ENCODE data around the gene USPL1. TPM values are rescaled to one million over a fixed set of nuclear protein-coding genes. Genes with fewer than 3 reads are reported as not detected.

USPL1 gene
- total RNA-seq, 4 donors from 2014 or later: 14.2 to 18.4 (median 15.6) TPM

GRCh38 chr13:30624630-30625029 is 6.9 kb downstream of the USPL1 start:
- in situ Hi-C loops (cut with MboI; ENCODE audit: low sequenced_read_pairs in 4 of 4) (loop anchor here in 1 of 4 donors (25.0 kb wide), 1 partner anchor 538 kb away; the partner anchor contains the start of gene HSPH1), intact Hi-C loops (cut with DNase I; ENCODE audit: low total_unique reads) (no loop called here)
- H3K27ac ChIP-seq: no peak overlapping the region
- H3K4me3 ChIP-seq: no peak overlapping the region
- H3K36me3 ChIP-seq: peaks cover 0 to 16% of the 10 kb centered on the region in 2 donors
- TF ChIP-seq, protein P1, sequence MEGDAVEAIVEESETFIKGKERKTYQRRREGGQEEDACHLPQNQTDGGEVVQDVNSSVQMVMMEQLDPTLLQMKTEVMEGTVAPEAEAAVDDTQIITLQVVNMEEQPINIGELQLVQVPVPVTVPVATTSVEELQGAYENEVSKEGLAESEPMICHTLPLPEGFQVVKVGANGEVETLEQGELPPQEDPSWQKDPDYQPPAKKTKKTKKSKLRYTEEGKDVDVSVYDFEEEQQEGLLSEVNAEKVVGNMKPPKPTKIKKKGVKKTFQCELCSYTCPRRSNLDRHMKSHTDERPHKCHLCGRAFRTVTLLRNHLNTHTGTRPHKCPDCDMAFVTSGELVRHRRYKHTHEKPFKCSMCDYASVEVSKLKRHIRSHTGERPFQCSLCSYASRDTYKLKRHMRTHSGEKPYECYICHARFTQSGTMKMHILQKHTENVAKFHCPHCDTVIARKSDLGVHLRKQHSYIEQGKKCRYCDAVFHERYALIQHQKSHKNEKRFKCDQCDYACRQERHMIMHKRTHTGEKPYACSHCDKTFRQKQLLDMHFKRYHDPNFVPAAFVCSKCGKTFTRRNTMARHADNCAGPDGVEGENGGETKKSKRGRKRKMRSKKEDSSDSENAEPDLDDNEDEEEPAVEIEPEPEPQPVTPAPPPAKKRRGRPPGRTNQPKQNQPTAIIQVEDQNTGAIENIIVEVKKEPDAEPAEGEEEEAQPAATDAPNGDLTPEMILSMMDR (IDR thresholded peaks at IDR 0.05 in 4 of 5, conservative IDR thresholded peaks at IDR 0.05 in 1 of 5): no peak
- TF ChIP-seq POLR2A (IDR thresholded peaks at IDR 0.05): no peak
- ATAC-seq (no peak), DNase-seq (no peak)
- no peaks in the 10 kb centered on the region for H3K9me3 ChIP-seq
- H3K27me3 ChIP-seq: no peaks in the 10 kb centered on the region
- peaks cover 15 to 21% of the 10 kb centered on the region in 2 donors for H3K4me1 ChIP-seq

- Histone ChIP-seq H3K36me3 (peaks cover 0 to 34% of the 10 kb centered on the region in 2 donors), H3K4me3 (no peak overlapping the region), H3K27me3 (no peaks in the 10 kb centered on the region), H3K4me1 (peaks cover 0 to 8% of the 10 kb centered on the region in 2 donors), H3K9me3 (no peaks in the 10 kb centered on the region), H3K27ac (no peak overlapping the region)
- in situ Hi-C loops (cut with MboI; ENCODE audit: low sequenced_read_pairs in 4 of 4) (no loop called here), intact Hi-C loops (cut with DNase I; ENCODE audit: low total_unique reads) (no loop called here)
- no peak for TF ChIP-seq POLR2A (IDR thresholded peaks at IDR 0.05)
- TF ChIP-seq, protein P1 (IDR thresholded peaks at IDR 0.05 in 4 of 5, conservative IDR thresholded peaks at IDR 0.05 in 1 of 5): no peak
- ATAC-seq (no peak), DNase-seq (no peak)
Measured at GRCh38 chr13:30629527-30629926, 11.8 kb downstream of the USPL1 start.

DNA sequence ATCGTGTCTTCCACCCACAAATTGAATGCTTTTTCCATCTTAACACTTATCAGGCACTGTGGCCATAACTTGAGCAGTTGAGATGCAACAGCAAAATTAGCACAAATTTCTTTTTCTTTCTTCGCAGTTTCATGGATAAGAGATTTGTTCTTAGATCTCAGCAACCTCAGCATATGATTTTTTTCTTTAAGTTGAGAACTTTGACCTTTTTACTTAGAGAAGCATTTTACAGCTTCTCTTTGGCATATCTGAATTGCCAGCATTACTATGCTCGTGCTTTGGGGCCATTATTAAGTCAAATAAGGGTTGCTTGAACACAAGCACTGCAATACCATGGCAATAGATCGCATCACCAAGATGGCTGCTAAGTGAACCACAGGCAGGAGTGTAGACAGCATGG is 16.1 kb downstream of the USPL1 start:
- H3K27ac ChIP-seq: no peak overlapping the region
- peaks cover 0 to 31% of the 10 kb centered on the region in 2 donors for H3K36me3 ChIP-seq
- ATAC-seq (no peak), DNase-seq (no peak)
- H3K27me3 ChIP-seq: no peaks in the 10 kb centered on the region
- no peaks in the 10 kb centered on the region for H3K9me3 ChIP-seq
- H3K4me1 ChIP-seq: peaks cover 16 to 31% of the 10 kb centered on the region in 2 donors
- intact Hi-C loops (cut with DNase I; ENCODE audit: low total_unique reads): no loop called here
- H3K4me3 ChIP-seq: no peak overlapping the region
- TF ChIP-seq POLR2A (IDR thresholded peaks at IDR 0.05): no peak
- TF ChIP-seq, protein P1 (IDR thresholded peaks at IDR 0.05 in 4 of 5, conservative IDR thresholded peaks at IDR 0.05 in 1 of 5): no peak
- in situ Hi-C loops (cut with MboI; ENCODE audit: low sequenced_read_pairs in 4 of 4): no loop called here

DNA sequence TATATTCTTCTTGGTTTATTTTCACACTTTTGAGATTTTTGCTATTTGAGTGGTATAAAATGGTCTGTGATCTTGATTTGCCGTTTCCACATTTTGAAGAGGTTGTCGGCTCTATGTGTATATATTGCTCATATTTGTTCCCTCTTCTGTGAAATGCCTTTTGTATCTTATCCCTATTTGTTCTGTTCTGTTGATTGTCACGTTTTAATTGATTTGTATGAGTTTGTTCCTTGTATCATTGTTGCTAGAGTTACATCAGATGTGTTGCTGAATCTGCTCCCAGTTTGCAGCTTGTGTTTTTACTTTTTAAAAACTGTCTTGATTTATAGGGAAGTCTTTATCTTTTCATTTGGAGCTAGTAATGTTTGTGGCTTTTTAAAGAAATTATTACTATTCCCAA is 17.1 kb downstream of the USPL1 start:
- ATAC-seq: no peak
- Histone ChIP-seq H3K4me3 (no peak overlapping the region), H3K27me3 (no peaks in the 10 kb centered on the region), H3K4me1 (peaks cover 16 to 25% of the 10 kb centered on the region in 2 donors), H3K27ac (no peak overlapping the region), H3K36me3 (peaks cover 0 to 37% of the 10 kb centered on the region in 2 donors), H3K9me3 (no peaks in the 10 kb centered on the region)
- DNase-seq: no peak
- in situ Hi-C loops (cut with MboI; ENCODE audit: low sequenced_read_pairs in 4 of 4): no loop called here
- no peak for TF ChIP-seq POLR2A (IDR thresholded peaks at IDR 0.05)
- TF ChIP-seq, protein P1 (IDR thresholded peaks at IDR 0.05 in 4 of 5, conservative IDR thresholded peaks at IDR 0.05 in 1 of 5): no peak
- intact Hi-C loops (cut with DNase I; ENCODE audit: low total_unique reads): no loop called here

DNA sequence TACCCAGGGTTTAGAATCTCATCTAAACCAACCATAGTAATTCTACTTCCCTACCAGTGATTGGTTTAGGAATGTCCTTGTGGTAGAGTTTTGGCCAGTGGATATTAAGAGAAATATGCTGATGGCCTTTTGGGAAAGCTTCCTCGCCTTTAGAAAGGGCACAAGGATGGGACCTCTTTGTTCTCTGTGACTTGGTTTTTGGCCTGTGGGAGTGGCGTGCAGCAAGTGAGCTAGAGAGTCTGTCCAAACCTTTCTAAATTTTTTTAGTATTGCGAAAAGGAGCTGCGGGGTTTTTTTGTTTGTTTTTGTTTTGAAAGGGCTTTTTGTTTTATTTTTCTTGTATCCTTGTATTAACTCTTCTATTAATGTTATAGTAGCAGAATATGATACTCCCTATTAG is 20.6 kb downstream of the USPL1 start:
- H3K27ac ChIP-seq: no peak overlapping the region
- peaks cover 16 to 28% of the 10 kb centered on the region in 2 donors for H3K4me1 ChIP-seq
- H3K4me3 ChIP-seq: no peak overlapping the region
- in situ Hi-C loops (cut with MboI; ENCODE audit: low sequenced_read_pairs in 4 of 4) (no loop called here), intact Hi-C loops (cut with DNase I; ENCODE audit: low total_unique reads) (no loop called here)
- DNase-seq: no peak
- no peaks in the 10 kb centered on the region for H3K9me3 ChIP-seq
- peaks cover 0 to 33% of the 10 kb centered on the region in 2 donors for H3K36me3 ChIP-seq
- TF ChIP-seq, protein P1 (IDR thresholded peaks at IDR 0.05 in 4 of 5, conservative IDR thresholded peaks at IDR 0.05 in 1 of 5): no peak
- TF ChIP-seq POLR2A (IDR thresholded peaks at IDR 0.05): no peak
- no peak for ATAC-seq
- H3K27me3 ChIP-seq: no peaks in the 10 kb centered on the region
